SKM-1 (cell line): ENCODE data around the gene KCNK4.
A peak's percentile ranks its signal among the peaks of the same experiment; 100 is the strongest.
"Not testable (repeated sequence)": the region's sequence is repeated elsewhere in the genome, so short reads cannot be mapped to it uniquely, and the experiment has no call there.

Source experiments
- DNase-seq: peaks from one replicate; lab custom pipeline; 2025; ENCODE audit not compliant: unreplicated experiment; lab: John Stamatoyannopoulos, UW

The KCNK4 gene

GRCh38 chr11:64323373-64323772, 32.3 kb downstream of the KCNK4 start:
- DNase-seq = no peak

GRCh38 chr11:64323984-64324383, 32.9 kb downstream of the KCNK4 start:
- not testable (repeated sequence) for DNase-seq

GRCh38 chr11:64324692-64325469, 33.8 kb downstream of the KCNK4 start:
- DNase-seq = no peak

GRCh38 chr11:64327375-64327774, 36.3 kb downstream of the KCNK4 start:
- DNase-seq = no peak

- DNase-seq = no peak
Measured at GRCh38 chr11:64327993-64328392, 36.9 kb downstream of the KCNK4 start.

- no peak for DNase-seq
Measured at GRCh38 chr11:64330888-64331287, 39.8 kb downstream of the KCNK4 start.

GRCh38 chr11:64331569-64332371, 40.7 kb downstream of the KCNK4 start:
- peak; percentile 81 for DNase-seq

GRCh38 chr11:64333556-64333955, 42.5 kb downstream of the KCNK4 start:
- no peak for DNase-seq

- DNase-seq = peak; percentile 92
Measured at GRCh38 chr11:64334764-64335735, 43.9 kb downstream of the KCNK4 start.

GRCh38 chr11:64337538-64338249, 46.6 kb downstream of the KCNK4 start:
- no peak for DNase-seq

GRCh38 chr11:64338716-64339115, 47.6 kb downstream of the KCNK4 start:
- no peak for DNase-seq

- no peak for DNase-seq
Measured at GRCh38 chr11:64339286-64339685, 48.2 kb downstream of the KCNK4 start.

GRCh38 chr11:64339754-64340408, 48.8 kb downstream of the KCNK4 start, which contains the start of gene CCDC88B:
Gene CCDC88B (plus strand): TSS chr11:64340204. CDS start chr11:64340267, 63 bp downstream.
- peak; percentile 64 for DNase-seq

- DNase-seq = peak; percentile 58
Measured at GRCh38 chr11:64340671-64341335, 49.7 kb downstream of the KCNK4 start.

GRCh38 chr11:64341429-64341828, 50.3 kb downstream of the KCNK4 start:
- no peak for DNase-seq

- peak; percentile 37 for DNase-seq
Measured at GRCh38 chr11:64341851-64342791, 51.0 kb downstream of the KCNK4 start.

GRCh38 chr11:64342869-64343745, 52.0 kb downstream of the KCNK4 start:
- DNase-seq = no peak
